ENCODE results near the gene SSBP3. TPM values are rescaled to one million over a fixed set of nuclear protein-coding genes. Genes with fewer than 3 reads are reported as not detected.
"Not testable (repeated sequence)": the region's sequence is repeated elsewhere in the genome, so short reads cannot be mapped to it uniquely, and the experiment has no call there.

The SSBP3 gene
- total RNA-seq, 1 donor from 2014 or later, result 19.7 TPM

- Histone ChIP-seq H3K27me3 (ENCODE audit: control insufficient read depth, insufficient read depth, low read length) (no peaks in the 10 kb centered on the region), H3K4me3 (ENCODE audit: low read depth, low read length) (no peak overlapping the region), H3K36me3 (ENCODE audit: control insufficient read depth, insufficient read depth, low read length) (peaks cover 2% of the 10 kb centered on the region)
- no peak for DNase-seq (ENCODE audit: low read depth)
- TF ChIP-seq, protein P1, sequence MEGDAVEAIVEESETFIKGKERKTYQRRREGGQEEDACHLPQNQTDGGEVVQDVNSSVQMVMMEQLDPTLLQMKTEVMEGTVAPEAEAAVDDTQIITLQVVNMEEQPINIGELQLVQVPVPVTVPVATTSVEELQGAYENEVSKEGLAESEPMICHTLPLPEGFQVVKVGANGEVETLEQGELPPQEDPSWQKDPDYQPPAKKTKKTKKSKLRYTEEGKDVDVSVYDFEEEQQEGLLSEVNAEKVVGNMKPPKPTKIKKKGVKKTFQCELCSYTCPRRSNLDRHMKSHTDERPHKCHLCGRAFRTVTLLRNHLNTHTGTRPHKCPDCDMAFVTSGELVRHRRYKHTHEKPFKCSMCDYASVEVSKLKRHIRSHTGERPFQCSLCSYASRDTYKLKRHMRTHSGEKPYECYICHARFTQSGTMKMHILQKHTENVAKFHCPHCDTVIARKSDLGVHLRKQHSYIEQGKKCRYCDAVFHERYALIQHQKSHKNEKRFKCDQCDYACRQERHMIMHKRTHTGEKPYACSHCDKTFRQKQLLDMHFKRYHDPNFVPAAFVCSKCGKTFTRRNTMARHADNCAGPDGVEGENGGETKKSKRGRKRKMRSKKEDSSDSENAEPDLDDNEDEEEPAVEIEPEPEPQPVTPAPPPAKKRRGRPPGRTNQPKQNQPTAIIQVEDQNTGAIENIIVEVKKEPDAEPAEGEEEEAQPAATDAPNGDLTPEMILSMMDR (IDR thresholded peaks at IDR 0.05; ENCODE audit: insufficient read depth, low read length, poor library complexity, severe bottlenecking), result no peak
Measured at GRCh38 chr1:54212872-54213271, 193.3 kb downstream of the SSBP3 start.

- H3K36me3 ChIP-seq (ENCODE audit: control insufficient read depth, insufficient read depth, low read length); H3K27me3 ChIP-seq (ENCODE audit: control insufficient read depth, insufficient read depth, low read length); H3K4me3 ChIP-seq (ENCODE audit: low read depth, low read length); DNase-seq (ENCODE audit: low read depth): not testable (repeated sequence)
Measured at GRCh38 chr1:54207896-54208295, 198.3 kb downstream of the SSBP3 start.

DNA sequence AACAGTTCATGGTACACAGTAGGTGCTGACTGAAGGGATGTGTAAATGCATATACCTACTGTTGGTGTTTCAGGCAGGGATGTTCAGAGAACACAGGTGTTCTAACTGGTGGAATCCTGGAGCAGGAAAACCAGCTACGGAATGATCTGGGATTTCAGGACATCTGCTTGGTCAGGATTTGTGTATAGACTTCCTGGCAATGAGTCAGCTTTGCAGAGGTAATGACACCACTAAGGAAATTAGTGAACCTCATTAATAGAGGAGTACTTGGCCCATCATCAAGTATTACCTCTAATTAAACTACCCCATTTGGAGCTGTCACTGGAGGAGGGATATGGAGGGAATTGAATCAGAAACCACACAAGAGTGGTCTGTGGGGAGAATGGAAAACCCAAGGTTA, 198.9 kb downstream of the SSBP3 start:
- H3K27me3 ChIP-seq (ENCODE audit: control insufficient read depth, insufficient read depth, low read length), result no peaks in the 10 kb centered on the region
- peaks cover 2% of the 10 kb centered on the region for H3K36me3 ChIP-seq (ENCODE audit: control insufficient read depth, insufficient read depth, low read length)
- H3K4me3 ChIP-seq (ENCODE audit: low read depth, low read length), result no peak overlapping the region
- no peak for DNase-seq (ENCODE audit: low read depth)
- TF ChIP-seq, protein P1 (IDR thresholded peaks at IDR 0.05; ENCODE audit: insufficient read depth, low read length, poor library complexity, severe bottlenecking), result no peak

GRCh38 chr1:54204199-54204598, 202.0 kb downstream of the SSBP3 start:
- H3K27me3 ChIP-seq (ENCODE audit: control insufficient read depth, insufficient read depth, low read length), result no peaks in the 10 kb centered on the region
- DNase-seq (ENCODE audit: low read depth), result no peak
- H3K4me3 ChIP-seq (ENCODE audit: low read depth, low read length), result no peak overlapping the region
- TF ChIP-seq, protein P1 (IDR thresholded peaks at IDR 0.05; ENCODE audit: insufficient read depth, low read length, poor library complexity, severe bottlenecking), result no peak
- H3K36me3 ChIP-seq (ENCODE audit: control insufficient read depth, insufficient read depth, low read length), result no peaks in the 10 kb centered on the region

GRCh38 chr1:54200519-54200997, 205.6 kb downstream of the SSBP3 start:
- TF ChIP-seq, protein P1 (IDR thresholded peaks at IDR 0.05; ENCODE audit: insufficient read depth, low read length, poor library complexity, severe bottlenecking), result no peak
- no peak for DNase-seq (ENCODE audit: low read depth)
- Histone ChIP-seq H3K27me3 (ENCODE audit: control insufficient read depth, insufficient read depth, low read length) (no peaks in the 10 kb centered on the region), H3K36me3 (ENCODE audit: control insufficient read depth, insufficient read depth, low read length) (no peaks in the 10 kb centered on the region), H3K4me3 (ENCODE audit: low read depth, low read length) (peak overlapping the region; percentile 91)

DNA sequence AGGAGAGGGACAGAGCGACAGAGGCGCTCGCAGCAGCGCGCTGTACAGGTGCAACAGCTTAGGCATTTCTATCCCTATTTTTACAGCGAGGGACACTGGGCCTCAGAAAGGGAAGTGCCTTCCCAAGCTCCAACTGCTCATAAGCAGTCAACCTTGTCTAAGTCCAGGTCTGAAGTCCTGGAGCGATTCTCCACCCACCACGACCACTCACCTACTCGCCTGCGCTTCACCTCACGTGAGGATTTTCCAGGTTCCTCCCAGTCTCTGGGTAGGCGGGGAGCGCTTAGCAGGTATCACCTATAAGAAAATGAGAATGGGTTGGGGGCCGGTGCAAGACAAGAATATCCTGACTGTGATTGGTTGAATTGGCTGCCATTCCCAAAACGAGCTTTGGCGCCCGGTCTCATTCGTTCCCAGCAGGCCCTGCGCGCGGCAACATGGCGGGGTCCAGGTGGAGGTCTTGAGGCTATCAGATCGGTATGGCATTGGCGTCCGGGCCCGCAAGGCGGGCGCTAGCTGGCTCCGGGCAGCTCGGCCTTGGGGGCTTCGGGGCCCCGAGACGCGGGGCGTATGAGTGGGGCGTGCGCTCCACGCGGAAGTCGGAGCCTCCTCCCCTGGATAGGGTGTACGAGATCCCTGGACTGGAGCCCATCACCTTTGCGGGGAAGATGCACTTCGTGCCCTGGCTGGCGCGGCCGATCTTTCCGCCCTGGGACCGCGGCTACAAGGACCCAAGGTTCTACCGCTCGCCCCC, 206.3 kb downstream of the SSBP3 start, which contains the start of the genes CYB5RL and MRPL37:
TSS of gene CYB5RL (minus strand) at position 266 of the 754 bp plus-strand sequence. CDS start 4,414 bp downstream, outside the sequence.
TSS of gene MRPL37 (plus strand) at position 403 of the 754 bp plus-strand sequence. CDS start at position 480, 77 bp downstream.
- TF ChIP-seq, protein P1 (IDR thresholded peaks at IDR 0.05; ENCODE audit: insufficient read depth, low read length, poor library complexity, severe bottlenecking), result no peak
- peak; percentile 90 for DNase-seq (ENCODE audit: low read depth)
- H3K4me3 ChIP-seq (ENCODE audit: low read depth, low read length), result peak within 1 kb of the TSS; percentile 91
- H3K27me3 ChIP-seq (ENCODE audit: control insufficient read depth, insufficient read depth, low read length), result no peaks in the 10 kb centered on the region
- H3K36me3 ChIP-seq (ENCODE audit: control insufficient read depth, insufficient read depth, low read length), result no peaks in the 10 kb centered on the region

Measured in kidney epithelial cell (primary cell).